Measurements from ENCODE around the gene MFAP4. TPM values are rescaled to one million over a fixed set of nuclear protein-coding genes. Genes with fewer than 3 reads are reported as not detected.

Gene MFAP4
- total and polyA plus RNA-seq, 8 donors: 1.2 to 25.5 (median 11.5) TPM

- FAIRE-seq (no peak), ATAC-seq (peak; percentile 56 to 71 (median 60)), DNase-seq (no peak)
- TF ChIP-seq, protein P1, sequence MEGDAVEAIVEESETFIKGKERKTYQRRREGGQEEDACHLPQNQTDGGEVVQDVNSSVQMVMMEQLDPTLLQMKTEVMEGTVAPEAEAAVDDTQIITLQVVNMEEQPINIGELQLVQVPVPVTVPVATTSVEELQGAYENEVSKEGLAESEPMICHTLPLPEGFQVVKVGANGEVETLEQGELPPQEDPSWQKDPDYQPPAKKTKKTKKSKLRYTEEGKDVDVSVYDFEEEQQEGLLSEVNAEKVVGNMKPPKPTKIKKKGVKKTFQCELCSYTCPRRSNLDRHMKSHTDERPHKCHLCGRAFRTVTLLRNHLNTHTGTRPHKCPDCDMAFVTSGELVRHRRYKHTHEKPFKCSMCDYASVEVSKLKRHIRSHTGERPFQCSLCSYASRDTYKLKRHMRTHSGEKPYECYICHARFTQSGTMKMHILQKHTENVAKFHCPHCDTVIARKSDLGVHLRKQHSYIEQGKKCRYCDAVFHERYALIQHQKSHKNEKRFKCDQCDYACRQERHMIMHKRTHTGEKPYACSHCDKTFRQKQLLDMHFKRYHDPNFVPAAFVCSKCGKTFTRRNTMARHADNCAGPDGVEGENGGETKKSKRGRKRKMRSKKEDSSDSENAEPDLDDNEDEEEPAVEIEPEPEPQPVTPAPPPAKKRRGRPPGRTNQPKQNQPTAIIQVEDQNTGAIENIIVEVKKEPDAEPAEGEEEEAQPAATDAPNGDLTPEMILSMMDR (IDR thresholded peaks at IDR 0.05): no peak
- H3K4me3 ChIP-seq: no peak overlapping the region
- H3K27me3 ChIP-seq: no peaks in the 10 kb centered on the region
- H3K27ac ChIP-seq: peak overlapping the region in 2 of 4 donors; percentile 55 to 58
- WGBS, 2 donors: 47 to 48% methylated on average over 6 of the region's 6 CpGs
- H3K36me3 ChIP-seq: no peaks in the 10 kb centered on the region
- intact Hi-C loops (cut with DNase I): no loop called here
- peaks cover 0 to 4% (median 3%) of the 10 kb centered on the region in 3 donors for H3K4me1 ChIP-seq
- no peaks in the 10 kb centered on the region for H3K9me3 ChIP-seq
Observed at GRCh38 chr17:19397556-19398041, 10.6 kb upstream of the MFAP4 start.

DNA sequence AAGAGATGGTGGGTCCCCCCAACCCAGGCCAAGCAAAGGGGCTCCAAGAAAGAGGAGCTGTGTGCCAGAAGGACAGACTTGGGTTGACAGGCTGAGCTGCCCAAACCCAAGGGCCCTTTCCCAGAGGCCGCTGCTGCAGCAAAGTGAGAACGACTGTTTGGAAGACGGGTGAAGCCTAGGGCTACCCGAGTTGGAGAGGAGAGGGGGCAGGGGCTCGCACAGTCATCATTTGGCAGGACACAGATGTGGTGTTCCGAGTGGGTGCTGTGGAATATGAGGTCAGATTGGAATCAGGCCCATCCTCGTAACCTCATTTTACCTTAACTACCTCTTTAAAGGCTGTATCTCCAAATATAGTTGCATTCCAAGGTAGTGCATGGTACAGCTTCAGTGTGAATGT is 5.3 kb upstream of the MFAP4 start:
- no peak for FAIRE-seq
- Histone ChIP-seq H3K27ac (no peak overlapping the region), H3K36me3 (no peaks in the 10 kb centered on the region), H3K4me3 (no peak overlapping the region), H3K27me3 (no peaks in the 10 kb centered on the region), H3K9me3 (no peaks in the 10 kb centered on the region), H3K4me1 (no peaks in the 10 kb centered on the region)
- intact Hi-C loops (cut with DNase I): no loop called here
- ATAC-seq: no peak
- TF ChIP-seq, protein P1 (IDR thresholded peaks at IDR 0.05): no peak
- no peak for DNase-seq
- 67 to 73% methylated on average over 7 of the region's 7 CpGs for WGBS, 2 donors

DNA sequence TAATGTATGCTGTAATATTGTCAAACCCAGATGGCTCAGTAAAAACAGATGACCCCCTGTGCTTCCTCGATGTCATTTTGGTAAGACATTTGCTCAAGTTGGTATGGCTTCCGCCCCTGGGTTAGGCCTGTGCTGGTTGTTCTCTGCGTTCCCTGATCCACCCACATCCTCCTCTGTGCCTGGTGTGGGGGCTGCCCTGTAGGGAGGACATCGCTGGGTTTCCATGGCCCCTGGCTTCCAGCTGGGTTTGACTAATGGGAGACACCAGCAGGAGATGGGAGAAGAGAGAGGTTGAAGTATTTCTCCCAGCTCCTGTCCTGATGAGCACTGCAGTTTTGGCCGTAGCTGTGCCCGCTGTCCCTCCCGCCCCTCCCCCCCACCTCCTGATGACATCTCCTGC is 4.4 kb upstream of the MFAP4 start:
- no peaks in the 10 kb centered on the region for H3K9me3 ChIP-seq
- no peaks in the 10 kb centered on the region for H3K4me1 ChIP-seq
- ATAC-seq (no peak), DNase-seq (no peak), FAIRE-seq (no peak)
- TF ChIP-seq, protein P1 (IDR thresholded peaks at IDR 0.05): no peak
- H3K27me3 ChIP-seq: no peaks in the 10 kb centered on the region
- no peak overlapping the region for H3K4me3 ChIP-seq
- intact Hi-C loops (cut with DNase I): no loop called here
- no peaks in the 10 kb centered on the region for H3K36me3 ChIP-seq
- no peak overlapping the region for H3K27ac ChIP-seq
- 70 to 81% methylated on average over 7 of the region's 7 CpGs for WGBS, 2 donors

- H3K27me3 ChIP-seq: no peaks in the 10 kb centered on the region
- 74 to 85% methylated on average over 2 of the region's 2 CpGs for WGBS, 2 donors
- H3K27ac ChIP-seq: no peak overlapping the region
- ATAC-seq: no peak
- H3K4me3 ChIP-seq: no peak overlapping the region
- no peaks in the 10 kb centered on the region for H3K4me1 ChIP-seq
- H3K9me3 ChIP-seq: no peaks in the 10 kb centered on the region
- no peaks in the 10 kb centered on the region for H3K36me3 ChIP-seq
- intact Hi-C loops (cut with DNase I): no loop called here
- FAIRE-seq: no peak
- TF ChIP-seq, protein P1 (IDR thresholded peaks at IDR 0.05): no peak
- DNase-seq: no peak
Observed at GRCh38 chr17:19390951-19391350, 4.0 kb upstream of the MFAP4 start.

DNA sequence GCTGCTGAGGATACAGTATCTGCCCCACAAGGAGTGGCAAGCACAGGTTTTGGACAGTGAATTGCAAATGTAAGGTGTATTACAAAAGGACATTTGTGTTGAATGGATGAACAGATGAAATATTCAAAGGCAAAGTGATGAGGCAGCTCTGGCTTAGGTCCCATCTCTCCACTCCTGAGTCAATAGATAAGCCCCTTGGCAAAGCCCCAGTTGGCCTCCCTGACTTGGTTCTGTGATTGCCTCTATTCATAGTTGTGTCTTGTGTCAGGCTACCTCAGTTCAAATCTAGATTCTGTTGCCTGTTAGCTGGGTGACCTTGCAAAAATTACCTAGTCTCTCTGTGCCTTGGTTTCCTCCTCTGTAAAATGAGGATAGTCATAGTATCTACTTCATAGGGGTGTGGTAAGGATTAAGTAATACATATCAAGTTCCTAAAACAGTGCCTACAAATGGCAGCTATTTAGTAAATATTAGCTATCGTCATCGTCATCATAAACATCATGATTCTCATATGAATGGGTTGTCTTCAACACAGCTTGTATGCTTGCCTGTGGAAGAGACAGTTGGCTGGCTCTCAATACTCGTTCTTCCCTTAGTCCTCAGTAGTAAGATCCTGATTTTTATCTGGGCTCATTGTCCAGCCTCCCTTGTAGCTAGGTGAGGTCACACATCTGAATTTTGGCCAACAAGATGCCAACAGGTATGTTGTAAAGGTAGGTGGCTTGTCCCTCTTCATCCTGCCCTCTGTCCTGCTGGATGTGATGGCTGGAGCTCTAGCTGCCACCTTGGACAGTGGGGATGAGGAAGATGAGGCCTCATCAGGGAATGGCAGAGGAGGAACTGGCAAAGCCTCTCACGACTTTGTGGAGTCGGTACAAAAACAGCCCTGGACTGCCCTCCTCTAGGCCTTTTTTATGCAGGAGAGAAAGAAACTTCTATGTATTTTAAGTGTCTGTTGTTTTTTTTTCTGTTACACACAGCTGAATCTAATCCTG is 2.1 kb upstream of the MFAP4 start:
- no peaks in the 10 kb centered on the region for H3K4me1 ChIP-seq
- FAIRE-seq (no peak), DNase-seq (no peak), ATAC-seq (no peak)
- H3K27ac ChIP-seq: no peak overlapping the region
- intact Hi-C loops (cut with DNase I): no loop called here
- H3K9me3 ChIP-seq: no peaks in the 10 kb centered on the region
- WGBS, 2 donors: 73 to 80% methylated on average over 5 of the region's 5 CpGs
- TF ChIP-seq, protein P1 (IDR thresholded peaks at IDR 0.05): no peak
- no peaks in the 10 kb centered on the region for H3K36me3 ChIP-seq
- no peaks in the 10 kb centered on the region for H3K27me3 ChIP-seq
- no peak overlapping the region for H3K4me3 ChIP-seq
